IPS-18a (cell line): ENCODE data around the gene WIPF1.

ENCODE experiments used
- H3K27ac ChIP-seq: one replicate; pipeline ENCODE4 v1.5.1; 2013; ENCODE audit warnings: low read length
- H3K27me3 ChIP-seq: one replicate; pipeline ENCODE4 v1.6.1; 2013; ENCODE audit warnings: mild to moderate bottlenecking, low read length; ENCODE audit not compliant: control insufficient read depth, insufficient read depth
- H3K36me3 ChIP-seq: one replicate; pipeline ENCODE4 v1.6.1; 2013; ENCODE audit warnings: low read depth, low read length; ENCODE audit not compliant: control insufficient read depth
- H3K4me1 ChIP-seq: one replicate; pipeline ENCODE4 v1.6.1; 2013; ENCODE audit warnings: low read depth, low read length; ENCODE audit not compliant: control insufficient read depth
- H3K4me3 ChIP-seq: one replicate; pipeline ENCODE4 v1.5.1; 2013; ENCODE audit warnings: low read length
- H3K9ac ChIP-seq: one replicate; pipeline ENCODE4 v1.6.1; 2013; ENCODE audit warnings: mild to moderate bottlenecking, low read length, moderate library complexity
- H3K9me3 ChIP-seq: one replicate; pipeline ENCODE4 v1.6.1; 2013; ENCODE audit warnings: low read depth, low read length; ENCODE audit not compliant: control insufficient read depth

WIPF1 gene

DNA sequence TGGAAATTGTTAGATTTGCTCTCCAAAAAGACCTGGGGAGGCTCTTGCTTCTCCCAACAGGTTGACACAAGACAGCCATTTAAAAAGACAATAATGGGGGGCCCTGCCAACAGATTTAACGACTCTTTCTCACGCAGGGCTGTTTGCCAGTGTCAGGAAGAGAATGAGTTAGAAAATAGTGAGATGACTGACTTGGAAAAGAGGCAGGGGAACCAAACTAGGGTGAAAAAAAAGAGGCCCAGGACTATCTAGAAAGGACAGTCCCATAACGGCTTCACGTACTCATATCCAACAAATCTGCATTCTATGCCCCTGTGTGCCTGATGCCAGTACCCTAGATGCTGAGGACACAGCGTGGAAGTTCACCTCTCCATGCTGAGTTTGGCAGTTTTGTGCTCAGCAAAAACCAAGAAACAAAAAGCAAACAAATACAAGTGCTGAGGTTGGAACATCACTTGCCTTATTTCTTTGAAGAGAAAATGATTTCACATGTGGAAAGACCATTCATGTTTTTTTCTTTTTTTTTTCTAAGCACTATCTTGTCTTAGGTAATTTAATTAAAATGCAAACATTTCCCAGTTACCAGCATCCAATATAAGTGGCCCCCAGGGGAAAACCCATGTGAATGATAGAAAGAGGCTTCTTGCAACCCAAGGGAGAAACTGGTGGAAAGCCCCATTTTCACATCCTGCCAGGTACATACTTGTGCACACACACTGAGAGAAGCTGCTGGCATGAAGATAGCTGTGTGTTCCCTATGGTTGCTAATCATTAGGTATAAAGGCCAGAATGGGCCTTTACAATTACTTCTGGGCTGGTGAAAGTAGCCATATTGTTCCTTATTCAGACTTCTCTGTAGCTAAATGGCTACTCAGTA is 10.6 kb upstream of the WIPF1 start:
- Histone ChIP-seq H3K9me3 (no peaks in the 10 kb centered on the region), H3K4me1 (no peaks in the 10 kb centered on the region), H3K27ac (no peak overlapping the region), H3K9ac (no peak overlapping the region), H3K27me3 (no peaks in the 10 kb centered on the region), H3K4me3 (no peak overlapping the region), H3K36me3 (no peaks in the 10 kb centered on the region)

DNA sequence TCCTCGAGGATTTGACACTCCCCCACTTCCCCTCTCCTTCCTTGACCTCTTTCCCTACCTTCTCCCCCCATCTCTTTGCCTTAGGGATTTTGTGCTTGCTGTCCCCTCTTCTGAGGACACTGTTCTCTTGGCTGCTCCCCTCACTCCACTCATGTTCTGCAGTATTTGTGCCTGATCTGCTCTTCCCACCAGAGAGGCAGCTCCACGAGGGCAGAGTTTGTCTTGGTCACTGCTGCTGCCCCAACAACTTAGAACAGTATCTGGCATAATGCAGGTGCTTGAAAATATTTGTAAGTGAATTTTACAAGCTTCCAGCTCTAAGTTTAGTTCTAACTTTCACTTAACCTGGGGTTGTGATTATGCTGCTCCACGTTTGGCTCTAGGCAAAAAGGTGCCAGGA is 10.0 kb upstream of the WIPF1 start:
- H3K36me3 ChIP-seq, result no peaks in the 10 kb centered on the region
- H3K9me3 ChIP-seq, result no peaks in the 10 kb centered on the region
- no peak overlapping the region for H3K4me3 ChIP-seq
- no peaks in the 10 kb centered on the region for H3K4me1 ChIP-seq
- no peak overlapping the region for H3K9ac ChIP-seq
- H3K27me3 ChIP-seq, result no peaks in the 10 kb centered on the region
- no peak overlapping the region for H3K27ac ChIP-seq

DNA sequence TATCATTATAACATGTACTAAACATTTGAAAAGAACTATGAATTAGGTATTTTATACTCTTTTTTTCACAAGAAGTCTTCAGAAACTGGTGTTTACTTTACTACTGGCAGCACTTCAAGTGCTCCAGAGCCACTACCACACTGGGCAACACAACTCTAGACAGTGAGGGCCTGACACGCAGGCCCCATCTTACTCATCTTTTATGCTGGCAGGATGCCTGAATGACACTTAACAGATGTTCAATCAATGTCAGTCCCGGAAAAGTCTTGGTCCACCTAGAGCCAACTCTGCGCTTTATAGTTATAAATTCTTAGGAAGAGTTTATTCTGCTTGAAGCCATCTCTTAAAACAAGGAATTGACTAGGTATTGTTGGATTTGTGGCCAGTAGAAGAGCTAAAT is 8.7 kb upstream of the WIPF1 start:
- no peaks in the 10 kb centered on the region for H3K9me3 ChIP-seq
- no peaks in the 10 kb centered on the region for H3K36me3 ChIP-seq
- no peaks in the 10 kb centered on the region for H3K27me3 ChIP-seq
- H3K4me1 ChIP-seq, result no peaks in the 10 kb centered on the region
- H3K27ac ChIP-seq, result no peak overlapping the region
- H3K9ac ChIP-seq, result no peak overlapping the region
- H3K4me3 ChIP-seq, result no peak overlapping the region

DNA sequence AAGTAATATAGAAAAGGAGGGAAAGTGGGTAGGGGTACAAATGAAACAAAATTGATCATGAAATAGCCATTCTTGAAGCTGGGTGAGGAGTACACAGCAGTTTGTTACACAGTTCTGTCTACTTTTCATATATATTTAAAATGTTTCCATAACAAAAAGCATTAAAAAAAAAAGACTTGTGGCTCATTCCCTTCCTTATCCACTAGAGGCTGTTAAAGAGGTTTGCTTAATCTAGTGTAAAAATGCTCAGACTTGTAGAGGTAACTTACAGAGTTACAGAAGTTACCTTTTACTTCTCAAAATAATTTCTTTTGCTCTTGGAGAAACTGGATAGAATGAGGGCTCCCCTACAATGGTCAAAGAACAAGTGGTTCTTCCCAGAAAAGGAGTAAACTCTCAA is 8.1 kb upstream of the WIPF1 start:
- Histone ChIP-seq H3K9ac (no peak overlapping the region), H3K4me3 (no peak overlapping the region), H3K36me3 (no peaks in the 10 kb centered on the region), H3K9me3 (no peaks in the 10 kb centered on the region), H3K27me3 (no peaks in the 10 kb centered on the region), H3K4me1 (no peaks in the 10 kb centered on the region), H3K27ac (no peak overlapping the region)

DNA sequence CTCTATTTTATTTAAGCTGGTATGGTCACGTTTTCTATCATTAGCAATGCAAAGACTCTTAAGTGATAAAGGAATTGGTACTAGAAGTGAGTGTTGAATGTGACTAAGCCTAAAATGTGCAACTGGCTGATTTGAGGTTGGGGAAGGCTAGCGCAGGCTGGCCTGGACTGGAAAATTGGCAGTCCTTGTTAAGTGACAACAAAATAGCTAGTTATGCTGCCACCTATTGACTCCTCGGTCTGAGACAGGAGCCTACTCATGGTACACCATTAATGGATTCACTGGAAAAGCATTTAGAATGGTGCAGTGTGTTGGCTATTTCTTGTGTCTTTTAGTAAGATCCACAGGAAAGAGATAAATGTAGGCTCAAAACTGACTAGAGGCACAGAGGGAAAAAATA is 5.7 kb upstream of the WIPF1 start:
- no peaks in the 10 kb centered on the region for H3K27me3 ChIP-seq
- H3K4me3 ChIP-seq, result no peak overlapping the region
- H3K9ac ChIP-seq, result no peak overlapping the region
- no peaks in the 10 kb centered on the region for H3K4me1 ChIP-seq
- no peaks in the 10 kb centered on the region for H3K36me3 ChIP-seq
- no peaks in the 10 kb centered on the region for H3K9me3 ChIP-seq
- no peak overlapping the region for H3K27ac ChIP-seq

DNA sequence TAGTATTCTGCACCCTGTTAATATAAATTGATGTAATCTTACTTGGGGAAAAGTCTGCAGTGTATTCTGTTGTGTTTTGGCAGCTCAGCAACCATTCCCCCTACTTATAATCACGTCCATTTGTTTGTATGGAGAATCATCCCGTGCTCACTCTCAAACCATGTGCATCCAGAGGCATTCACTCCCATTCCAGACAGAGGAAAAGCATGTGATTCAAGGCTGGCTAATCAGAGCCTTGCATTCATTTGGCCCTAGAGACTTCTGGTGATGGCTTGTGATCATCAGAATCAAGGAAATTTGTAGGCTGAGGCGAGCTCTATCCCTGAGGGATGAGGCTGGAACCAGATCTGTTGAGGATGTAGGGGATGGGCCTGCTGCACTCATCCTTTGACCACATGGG is 5.1 kb upstream of the WIPF1 start:
- Histone ChIP-seq H3K4me3 (no peak overlapping the region), H3K27me3 (no peaks in the 10 kb centered on the region), H3K27ac (no peak overlapping the region), H3K4me1 (no peaks in the 10 kb centered on the region), H3K9ac (no peak overlapping the region), H3K36me3 (no peaks in the 10 kb centered on the region), H3K9me3 (no peaks in the 10 kb centered on the region)

DNA sequence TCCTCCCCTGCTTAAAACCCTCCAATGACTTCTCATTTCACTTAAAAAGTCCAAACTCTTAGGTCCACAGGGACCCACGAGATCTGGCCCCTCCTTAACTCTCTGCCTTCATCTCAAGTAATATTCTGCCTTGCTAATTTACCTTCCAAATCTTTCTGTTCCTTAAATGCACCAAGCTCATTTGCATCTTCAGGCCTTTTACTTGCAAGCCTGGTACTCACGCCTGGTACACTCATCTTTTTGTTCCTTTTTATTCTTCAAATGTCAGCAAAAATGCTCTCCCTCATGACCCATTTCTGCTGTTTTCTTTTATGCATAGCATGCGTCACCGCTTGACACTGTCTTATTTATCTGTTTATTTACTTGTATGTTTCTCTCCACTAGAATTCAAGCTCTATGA is 2.7 kb upstream of the WIPF1 start:
- H3K9ac ChIP-seq, result no peak overlapping the region
- H3K36me3 ChIP-seq, result no peaks in the 10 kb centered on the region
- no peaks in the 10 kb centered on the region for H3K9me3 ChIP-seq
- no peaks in the 10 kb centered on the region for H3K27me3 ChIP-seq
- no peak overlapping the region for H3K27ac ChIP-seq
- H3K4me3 ChIP-seq, result no peak overlapping the region
- no peaks in the 10 kb centered on the region for H3K4me1 ChIP-seq

DNA sequence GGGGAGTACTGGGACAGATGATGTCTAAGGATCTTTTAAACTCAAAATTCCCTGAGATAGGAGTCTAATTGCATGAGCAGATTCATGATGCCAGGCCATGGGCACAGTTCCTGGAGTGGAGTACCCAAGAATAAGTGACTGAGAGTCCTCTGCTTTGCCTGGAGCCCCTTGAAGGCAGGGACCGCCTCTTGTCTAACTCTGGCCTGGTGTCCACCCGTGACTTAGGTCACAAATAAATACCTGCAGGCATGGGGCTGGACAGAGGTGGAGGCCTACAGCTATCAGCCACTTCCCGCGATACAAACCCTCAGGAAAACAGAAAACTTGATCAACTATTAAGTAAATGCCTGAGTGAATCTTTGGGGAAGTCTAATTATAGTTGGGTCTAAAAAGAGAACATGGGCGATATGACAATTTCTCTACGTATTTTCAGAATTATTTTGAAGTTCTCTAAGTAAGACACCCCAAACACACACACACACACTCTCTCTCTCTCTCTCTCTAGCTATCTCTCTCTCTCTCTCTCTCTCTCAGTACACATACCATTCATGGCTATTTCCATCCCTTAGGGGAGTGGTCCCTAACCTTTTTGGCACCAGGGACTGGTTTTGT is 1.8 kb upstream of the WIPF1 start:
- Histone ChIP-seq H3K4me3 (no peak overlapping the region), H3K36me3 (no peaks in the 10 kb centered on the region), H3K4me1 (no peaks in the 10 kb centered on the region), H3K9ac (no peak overlapping the region), H3K27ac (no peak overlapping the region), H3K9me3 (no peaks in the 10 kb centered on the region), H3K27me3 (no peaks in the 10 kb centered on the region)

DNA sequence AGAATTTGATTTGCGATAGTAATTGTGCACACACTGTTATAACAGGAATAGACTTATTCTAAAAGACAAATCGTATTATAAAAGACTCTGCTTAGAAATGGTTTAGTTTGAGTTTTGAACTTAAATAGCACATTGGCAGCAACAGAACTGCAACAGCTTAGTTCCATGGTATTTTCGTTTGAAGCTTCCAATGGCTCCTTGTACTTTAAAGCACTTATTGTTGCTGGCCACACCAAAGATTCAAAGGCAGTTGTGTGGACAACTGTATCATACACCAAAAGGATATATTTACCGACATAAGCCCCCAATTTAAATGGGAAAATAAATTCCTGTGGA is 627 bp downstream of the WIPF1 start:
- Histone ChIP-seq H3K27ac (no peak overlapping the region), H3K9ac (no peak overlapping the region), H3K27me3 (no peaks in the 10 kb centered on the region), H3K4me1 (peaks cover 11% of the 10 kb centered on the region), H3K9me3 (no peaks in the 10 kb centered on the region), H3K36me3 (no peaks in the 10 kb centered on the region), H3K4me3 (no peak overlapping the region)

DNA sequence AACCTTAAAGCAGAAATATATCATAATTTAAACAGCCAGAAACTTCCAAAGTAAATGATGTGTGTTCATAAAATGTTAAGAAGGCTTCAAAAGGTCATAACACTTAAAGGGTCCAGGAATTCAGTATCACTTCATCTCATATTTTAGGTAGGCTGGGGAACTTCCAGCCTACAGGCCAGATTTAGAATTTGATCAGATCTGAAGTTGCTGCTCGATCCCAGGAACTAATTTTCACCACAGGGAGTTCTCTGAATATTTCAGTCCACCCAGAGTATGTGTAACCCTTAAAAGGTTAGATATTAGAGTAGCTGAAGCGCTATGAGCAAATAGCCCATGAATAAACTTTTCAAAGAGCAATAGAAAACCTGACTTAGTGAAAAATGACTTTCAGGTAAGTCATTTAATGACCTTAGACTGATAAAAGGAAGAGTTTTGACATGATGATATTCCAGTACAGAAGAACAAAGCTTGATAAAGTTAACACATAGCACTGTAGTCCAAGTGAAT is 1.7 kb downstream of the WIPF1 start:
- Histone ChIP-seq H3K9ac (no peak overlapping the region), H3K27ac (no peak overlapping the region), H3K4me1 (peaks cover 11% of the 10 kb centered on the region), H3K4me3 (no peak overlapping the region), H3K27me3 (no peaks in the 10 kb centered on the region), H3K36me3 (no peaks in the 10 kb centered on the region), H3K9me3 (no peaks in the 10 kb centered on the region)

DNA sequence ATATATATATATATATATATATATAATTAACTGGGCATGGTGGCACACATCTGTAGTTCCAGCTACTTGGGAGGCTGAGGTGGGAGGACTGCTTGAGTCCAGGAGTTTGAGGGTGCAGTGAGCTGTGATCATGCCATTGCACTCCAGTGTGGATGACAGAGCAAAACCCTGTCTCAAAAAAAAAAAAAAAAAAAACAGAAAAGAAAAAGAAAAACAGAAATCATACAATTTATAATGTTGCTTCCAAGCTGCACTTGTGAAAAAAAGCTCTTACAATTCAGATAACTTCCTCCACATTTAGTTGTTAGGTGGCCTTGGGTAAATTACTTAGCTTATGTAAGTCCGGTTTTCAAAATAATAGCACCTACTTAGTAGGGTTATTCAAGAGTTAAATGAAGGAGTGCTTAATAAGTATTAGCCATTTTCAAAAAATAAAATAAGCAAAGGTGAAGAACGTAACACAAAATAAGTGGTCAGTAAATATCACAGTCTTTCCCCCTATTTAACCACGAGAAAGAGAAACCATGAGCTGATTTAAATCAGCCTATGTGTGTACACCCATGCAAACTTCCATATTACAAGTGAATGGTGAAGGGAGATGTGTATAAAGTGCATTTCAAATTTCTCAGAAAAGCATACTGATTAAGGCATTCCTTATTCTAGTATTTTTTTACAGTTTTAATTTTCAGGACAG is 2.3 kb downstream of the WIPF1 start:
- Histone ChIP-seq H3K27ac (no peak overlapping the region), H3K9me3 (no peaks in the 10 kb centered on the region), H3K36me3 (no peaks in the 10 kb centered on the region), H3K4me3 (no peak overlapping the region), H3K27me3 (no peaks in the 10 kb centered on the region), H3K4me1 (peaks cover 11% of the 10 kb centered on the region), H3K9ac (no peak overlapping the region)
